Measurements from ENCODE around the gene MRPL36. TPM values are rescaled to one million over a fixed set of nuclear protein-coding genes. Genes with fewer than 3 reads are reported as not detected.
"Not testable (repeated sequence)": the region's sequence is repeated elsewhere in the genome, so short reads cannot be mapped to it uniquely, and the experiment has no call there.

MRPL36 gene
- total and polyA plus RNA-seq, 2 experiments from 2014 or later, result 47.5 to 149 TPM

DNA sequence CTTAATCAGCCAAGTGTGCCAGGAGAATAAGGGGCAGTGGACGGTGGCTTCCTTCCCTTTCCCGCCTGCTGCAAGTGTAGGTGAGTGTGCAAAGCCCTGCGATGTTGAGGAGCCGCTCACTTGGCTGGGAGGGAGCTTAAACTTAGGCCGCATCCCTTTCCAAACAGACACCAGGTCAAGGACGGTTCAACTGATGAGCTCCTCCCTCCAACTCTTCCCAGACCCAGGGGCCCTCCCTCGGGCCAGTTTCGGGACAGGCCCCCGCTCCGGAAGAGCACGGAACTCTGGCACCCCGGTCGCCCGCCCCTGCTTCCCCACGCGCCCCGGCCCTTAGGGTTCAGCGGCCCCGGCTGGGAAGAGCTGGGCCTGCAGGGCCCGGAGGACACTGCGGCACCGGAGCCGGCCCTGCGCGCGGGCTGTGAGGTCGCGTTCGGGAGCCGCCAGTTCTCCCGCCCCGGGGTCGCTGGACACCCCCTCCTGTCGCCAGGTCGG, 481 bp downstream of the MRPL36 start (continued):
- TF ChIP-seq POLR2AphosphoS5 (IDR thresholded peaks at IDR 0.05; ENCODE audit: low read depth) (no peak), STAT1 (IDR thresholded peaks at IDR 0.05; ENCODE audit: unreplicated experiment) (no peak), NANOG (IDR thresholded peaks at IDR 0.05; ENCODE audit: borderline replicate concordance) (no peak), EZH2phosphoT487 (IDR thresholded peaks at IDR 0.05; ENCODE audit: unreplicated experiment) (no peak), EZH2 (IDR thresholded peaks at IDR 0.05; ENCODE audit: low read depth, unreplicated experiment) (no peak), ZNF114 (CRISPR knock-in tag; IDR thresholded peaks at IDR 0.05) (no peak)
- TF ChIP-seq, protein P1, sequence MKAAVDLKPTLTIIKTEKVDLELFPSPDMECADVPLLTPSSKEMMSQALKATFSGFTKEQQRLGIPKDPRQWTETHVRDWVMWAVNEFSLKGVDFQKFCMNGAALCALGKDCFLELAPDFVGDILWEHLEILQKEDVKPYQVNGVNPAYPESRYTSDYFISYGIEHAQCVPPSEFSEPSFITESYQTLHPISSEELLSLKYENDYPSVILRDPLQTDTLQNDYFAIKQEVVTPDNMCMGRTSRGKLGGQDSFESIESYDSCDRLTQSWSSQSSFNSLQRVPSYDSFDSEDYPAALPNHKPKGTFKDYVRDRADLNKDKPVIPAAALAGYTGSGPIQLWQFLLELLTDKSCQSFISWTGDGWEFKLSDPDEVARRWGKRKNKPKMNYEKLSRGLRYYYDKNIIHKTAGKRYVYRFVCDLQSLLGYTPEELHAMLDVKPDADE (IDR thresholded peaks at IDR 0.05), result no peak
- TF ChIP-seq, protein P2, sequence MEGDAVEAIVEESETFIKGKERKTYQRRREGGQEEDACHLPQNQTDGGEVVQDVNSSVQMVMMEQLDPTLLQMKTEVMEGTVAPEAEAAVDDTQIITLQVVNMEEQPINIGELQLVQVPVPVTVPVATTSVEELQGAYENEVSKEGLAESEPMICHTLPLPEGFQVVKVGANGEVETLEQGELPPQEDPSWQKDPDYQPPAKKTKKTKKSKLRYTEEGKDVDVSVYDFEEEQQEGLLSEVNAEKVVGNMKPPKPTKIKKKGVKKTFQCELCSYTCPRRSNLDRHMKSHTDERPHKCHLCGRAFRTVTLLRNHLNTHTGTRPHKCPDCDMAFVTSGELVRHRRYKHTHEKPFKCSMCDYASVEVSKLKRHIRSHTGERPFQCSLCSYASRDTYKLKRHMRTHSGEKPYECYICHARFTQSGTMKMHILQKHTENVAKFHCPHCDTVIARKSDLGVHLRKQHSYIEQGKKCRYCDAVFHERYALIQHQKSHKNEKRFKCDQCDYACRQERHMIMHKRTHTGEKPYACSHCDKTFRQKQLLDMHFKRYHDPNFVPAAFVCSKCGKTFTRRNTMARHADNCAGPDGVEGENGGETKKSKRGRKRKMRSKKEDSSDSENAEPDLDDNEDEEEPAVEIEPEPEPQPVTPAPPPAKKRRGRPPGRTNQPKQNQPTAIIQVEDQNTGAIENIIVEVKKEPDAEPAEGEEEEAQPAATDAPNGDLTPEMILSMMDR (conservative IDR thresholded peaks at IDR 0.05; ENCODE audit: low read depth in 2 of 2), result no peak

DNA sequence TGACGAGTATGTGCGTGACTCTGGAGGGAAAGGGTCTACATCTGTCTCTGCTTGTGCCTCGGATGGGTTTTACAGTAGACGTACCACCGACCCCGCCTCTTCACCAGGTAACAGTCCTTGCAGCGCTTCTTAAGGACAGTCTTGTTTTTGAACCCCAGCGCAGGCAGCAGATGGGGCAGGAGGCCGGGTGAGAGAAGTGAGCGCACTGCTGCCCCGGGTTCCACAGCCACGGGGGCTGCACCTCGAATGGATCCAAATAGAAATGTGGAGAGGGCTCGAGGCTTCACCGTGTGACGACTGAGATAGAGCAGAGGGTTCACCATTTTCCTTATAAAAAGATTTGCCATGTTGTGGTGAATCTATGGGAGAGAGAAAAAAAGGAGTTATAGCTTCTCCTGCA, 1.0 kb downstream of the MRPL36 start:
- not testable (repeated sequence) for H3K27me3 ChIP-seq (ENCODE audit: insufficient read depth); H4K20me1 ChIP-seq (replicated peaks; ENCODE audit: insufficient read depth); H3F3A ChIP-seq (replicated peaks; ENCODE audit: low read depth); H3K27me3 Mint-ChIP-seq (ENCODE audit: insufficient read depth, low read depth, poor library complexity); H2AFZ ChIP-seq; H3K27ac Mint-ChIP-seq; H3K4me1 ChIP-seq (ENCODE audit: insufficient read depth); DNase-seq (ENCODE audit: low spot score); H3K9me3 Mint-ChIP-seq; ATAC-seq; H3K27ac ChIP-seq (ENCODE audit: low read depth); H3K9me2 ChIP-seq (ENCODE audit: insufficient read depth)
- peaks cover 45% of the 10 kb centered on the region for H3K36me3 Mint-ChIP-seq (ENCODE audit: low read depth)
- Histone ChIP-seq H3K36me3 (ENCODE audit: insufficient read depth) (peaks cover 18% of the 10 kb centered on the region), H3K4me2 (peak overlapping the region; percentile 92), H3K79me2 (replicated peaks; ENCODE audit: insufficient read depth) (peaks cover 41% of the 10 kb centered on the region), H3K4me3 (peak overlapping the region; percentile 78)
- H3K4me3 Mint-ChIP-seq, result peak overlapping the region; percentile 98
- H3K4me1 Mint-ChIP-seq, result peaks cover 22% of the 10 kb centered on the region

DNA sequence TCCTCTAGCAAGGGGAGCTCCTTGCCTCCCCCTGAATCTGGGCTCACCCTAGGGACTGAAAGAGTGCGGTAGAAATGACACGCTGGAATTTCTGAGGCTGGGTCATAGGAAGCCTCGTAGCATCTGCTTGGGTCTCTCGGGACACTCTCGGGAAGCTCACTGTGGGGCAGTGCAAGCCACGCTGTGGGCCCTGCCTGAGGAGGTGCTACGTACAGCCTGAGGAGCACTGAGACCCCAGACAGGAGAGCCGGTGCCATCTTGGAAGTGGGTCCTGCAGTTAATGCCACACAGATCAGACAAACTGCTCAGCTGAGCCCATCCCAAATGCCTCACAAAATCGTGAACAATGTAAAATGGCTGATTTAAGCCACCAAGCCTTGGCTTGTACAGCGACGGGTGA, 1.8 kb downstream of the MRPL36 start:
- Histone ChIP-seq H2AFZ (no peak overlapping the region), H3K79me2 (replicated peaks; ENCODE audit: insufficient read depth) (peaks cover 33% of the 10 kb centered on the region), H3K4me3 (no peak overlapping the region), H3K4me2 (no peak overlapping the region), H4K20me1 (replicated peaks; ENCODE audit: insufficient read depth) (peaks cover 2% of the 10 kb centered on the region), H3K4me1 (ENCODE audit: insufficient read depth) (peaks cover 7% of the 10 kb centered on the region; the same call in 1 of the 2 replicates), H3F3A (replicated peaks; ENCODE audit: low read depth) (no peaks in the 10 kb centered on the region), H3K36me3 (ENCODE audit: insufficient read depth) (peaks cover 11% of the 10 kb centered on the region), H3K9me2 (ENCODE audit: insufficient read depth) (no peaks in the 10 kb centered on the region), H3K27ac (ENCODE audit: low read depth) (no peak overlapping the region), H3K27me3 (ENCODE audit: insufficient read depth) (no peaks in the 10 kb centered on the region)
- H3K36me3 Mint-ChIP-seq (ENCODE audit: low read depth), result peaks cover 37% of the 10 kb centered on the region
- ATAC-seq, result no peak
- no peak overlapping the region for H3K27ac Mint-ChIP-seq
- DNase-seq (ENCODE audit: low spot score), result no peak
- H3K4me1 Mint-ChIP-seq, result peaks cover 21% of the 10 kb centered on the region
- H3K4me3 Mint-ChIP-seq, result peak overlapping the region; percentile 98
- H3K27me3 Mint-ChIP-seq (ENCODE audit: insufficient read depth, low read depth, poor library complexity), result peaks cover 8% of the 10 kb centered on the region
- H3K9me3 Mint-ChIP-seq, result no peaks in the 10 kb centered on the region
- TF ChIP-seq, protein P1 (IDR thresholded peaks at IDR 0.05), result no peak
- no peak for TF ChIP-seq STAT1 (IDR thresholded peaks at IDR 0.05; ENCODE audit: unreplicated experiment)
- no peak for TF ChIP-seq EZH2 (IDR thresholded peaks at IDR 0.05; ENCODE audit: low read depth, unreplicated experiment)
- TF ChIP-seq, protein P3, sequence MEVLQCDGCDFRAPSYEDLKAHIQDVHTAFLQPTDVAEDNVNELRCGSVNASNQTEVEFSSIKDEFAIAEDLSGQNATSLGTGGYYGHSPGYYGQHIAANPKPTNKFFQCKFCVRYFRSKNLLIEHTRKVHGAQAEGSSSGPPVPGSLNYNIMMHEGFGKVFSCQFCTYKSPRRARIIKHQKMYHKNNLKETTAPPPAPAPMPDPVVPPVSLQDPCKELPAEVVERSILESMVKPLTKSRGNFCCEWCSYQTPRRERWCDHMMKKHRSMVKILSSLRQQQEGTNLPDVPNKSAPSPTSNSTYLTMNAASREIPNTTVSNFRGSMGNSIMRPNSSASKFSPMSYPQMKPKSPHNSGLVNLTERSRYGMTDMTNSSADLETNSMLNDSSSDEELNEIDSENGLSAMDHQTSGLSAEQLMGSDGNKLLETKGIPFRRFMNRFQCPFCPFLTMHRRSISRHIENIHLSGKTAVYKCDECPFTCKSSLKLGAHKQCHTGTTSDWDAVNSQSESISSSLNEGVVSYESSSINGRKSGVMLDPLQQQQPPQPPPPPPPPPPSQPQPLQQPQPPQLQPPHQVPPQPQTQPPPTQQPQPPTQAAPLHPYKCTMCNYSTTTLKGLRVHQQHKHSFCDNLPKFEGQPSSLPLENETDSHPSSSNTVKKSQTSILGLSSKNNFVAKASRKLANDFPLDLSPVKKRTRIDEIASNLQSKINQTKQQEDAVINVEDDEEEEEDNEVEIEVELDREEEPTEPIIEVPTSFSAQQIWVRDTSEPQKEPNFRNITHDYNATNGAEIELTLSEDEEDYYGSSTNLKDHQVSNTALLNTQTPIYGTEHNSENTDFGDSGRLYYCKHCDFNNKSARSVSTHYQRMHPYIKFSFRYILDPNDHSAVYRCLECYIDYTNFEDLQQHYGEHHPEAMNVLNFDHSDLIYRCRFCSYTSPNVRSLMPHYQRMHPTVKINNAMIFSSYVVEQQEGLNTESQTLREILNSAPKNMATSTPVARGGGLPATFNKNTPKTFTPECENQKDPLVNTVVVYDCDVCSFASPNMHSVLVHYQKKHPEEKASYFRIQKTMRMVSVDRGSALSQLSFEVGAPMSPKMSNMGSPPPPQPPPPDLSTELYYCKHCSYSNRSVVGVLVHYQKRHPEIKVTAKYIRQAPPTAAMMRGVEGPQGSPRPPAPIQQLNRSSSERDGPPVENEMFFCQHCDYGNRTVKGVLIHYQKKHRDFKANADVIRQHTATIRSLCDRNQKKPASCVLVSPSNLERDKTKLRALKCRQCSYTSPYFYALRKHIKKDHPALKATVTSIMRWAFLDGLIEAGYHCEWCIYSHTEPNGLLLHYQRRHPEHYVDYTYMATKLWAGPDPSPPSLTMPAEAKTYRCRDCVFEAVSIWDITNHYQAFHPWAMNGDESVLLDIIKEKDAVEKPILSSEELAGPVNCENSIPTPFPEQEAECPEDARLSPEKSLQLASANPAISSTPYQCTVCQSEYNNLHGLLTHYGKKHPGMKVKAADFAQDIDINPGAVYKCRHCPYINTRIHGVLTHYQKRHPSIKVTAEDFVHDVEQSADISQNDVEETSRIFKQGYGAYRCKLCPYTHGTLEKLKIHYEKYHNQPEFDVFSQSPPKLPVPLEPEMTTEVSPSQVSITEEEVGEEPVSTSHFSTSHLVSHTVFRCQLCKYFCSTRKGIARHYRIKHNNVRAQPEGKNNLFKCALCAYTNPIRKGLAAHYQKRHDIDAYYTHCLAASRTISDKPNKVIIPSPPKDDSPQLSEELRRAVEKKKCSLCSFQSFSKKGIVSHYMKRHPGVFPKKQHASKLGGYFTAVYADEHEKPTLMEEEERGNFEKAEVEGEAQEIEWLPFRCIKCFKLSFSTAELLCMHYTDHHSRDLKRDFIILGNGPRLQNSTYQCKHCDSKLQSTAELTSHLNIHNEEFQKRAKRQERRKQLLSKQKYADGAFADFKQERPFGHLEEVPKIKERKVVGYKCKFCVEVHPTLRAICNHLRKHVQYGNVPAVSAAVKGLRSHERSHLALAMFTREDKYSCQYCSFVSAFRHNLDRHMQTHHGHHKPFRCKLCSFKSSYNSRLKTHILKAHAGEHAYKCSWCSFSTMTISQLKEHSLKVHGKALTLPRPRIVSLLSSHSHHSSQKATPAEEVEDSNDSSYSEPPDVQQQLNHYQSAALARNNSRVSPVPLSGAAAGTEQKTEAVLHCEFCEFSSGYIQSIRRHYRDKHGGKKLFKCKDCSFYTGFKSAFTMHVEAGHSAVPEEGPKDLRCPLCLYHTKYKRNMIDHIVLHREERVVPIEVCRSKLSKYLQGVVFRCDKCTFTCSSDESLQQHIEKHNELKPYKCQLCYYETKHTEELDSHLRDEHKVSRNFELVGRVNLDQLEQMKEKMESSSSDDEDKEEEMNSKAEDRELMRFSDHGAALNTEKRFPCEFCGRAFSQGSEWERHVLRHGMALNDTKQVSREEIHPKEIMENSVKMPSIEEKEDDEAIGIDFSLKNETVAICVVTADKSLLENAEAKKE (CRISPR knock-in tag; IDR thresholded peaks at IDR 0.05), result no peak

All from GM23338 (cell line).